ENCODE measurements around the gene RPP40. TPM values are rescaled to one million over a fixed set of nuclear protein-coding genes. Genes with fewer than 3 reads are reported as not detected.

Gene RPP40
- total and polyA plus RNA-seq, 2 of the 13 experiments (the other 11 are each of a cell fraction or from before 2014, with no cell fraction given) = 18.0 to 41.2 TPM

GRCh38 chr6:5003604-5004372 lies at the start of gene RPP40 (continued):
- TF ChIP-seq ETS1 (CRISPR knock-in tag; IDR thresholded peaks at IDR 0.05) (peak; percentile 91), BRD4 (CRISPR knock-in tag; IDR thresholded peaks at IDR 0.05) (peak; percentile 31), PBX3 (CRISPR knock-in tag; IDR thresholded peaks at IDR 0.05; ENCODE audit: borderline replicate concordance) (0 out of 2 replicates have a peak, but pooled peaks have one; percentile 56), ZNF773 (CRISPR knock-in tag; IDR thresholded peaks at IDR 0.05; ENCODE audit: borderline replicate concordance) (peak; percentile 86), LCORL (IDR thresholded peaks at IDR 0.05) (no peak), LCORL (CRISPR knock-in tag; IDR thresholded peaks at IDR 0.05) (peak; percentile 63), ZBTB25 (CRISPR knock-in tag; IDR thresholded peaks at IDR 0.05) (peak; percentile 18; the same call in 1 of the 2 replicates), ZNF205 (CRISPR knock-in tag; IDR thresholded peaks at IDR 0.05) (peak; percentile 81), ZNF770 (CRISPR knock-in tag; IDR thresholded peaks at IDR 0.05) (peak; percentile 94), ZNF543 (CRISPR knock-in tag; IDR thresholded peaks at IDR 0.05) (peak; percentile 94), ZNF564 (CRISPR knock-in tag; IDR thresholded peaks at IDR 0.05) (peak; percentile 74), SIX4 (CRISPR knock-in tag; IDR thresholded peaks at IDR 0.05) (0 out of 2 replicates have a peak, but pooled peaks have one; percentile 11), ZNF776 (CRISPR knock-in tag; IDR thresholded peaks at IDR 0.05) (peak; percentile 92; the same call in 1 of the 2 replicates), HINFP (CRISPR knock-in tag; IDR thresholded peaks at IDR 0.05; ENCODE audit: low read depth) (peak; percentile 54), HES4 (CRISPR knock-in tag; IDR thresholded peaks at IDR 0.05; ENCODE audit: borderline replicate concordance) (no peak; the same call in 1 of the 2 replicates), ZNF512B (CRISPR knock-in tag; IDR thresholded peaks at IDR 0.05; ENCODE audit: borderline replicate concordance) (no peak), RAD21 (CRISPR knock-in tag; IDR thresholded peaks at IDR 0.05) (peak; percentile 60; the same call in 1 of the 2 replicates), ATF1 (CRISPR knock-in tag; IDR thresholded peaks at IDR 0.05) (peak; percentile 69; the same call in 1 of the 2 replicates), HNRNPK (IDR thresholded peaks at IDR 0.05; ENCODE audit: low read depth, low read length, poor library complexity, severe bottlenecking) (peak; percentile 74)
